H9 (cell line): Measurements from ENCODE around the gene OTUB2. TPM values are rescaled to one million over a fixed set of nuclear protein-coding genes. Genes with fewer than 3 reads are reported as not detected.

Source experiments
- DNase-seq: peaks from one replicate; pipeline ENCODE4 v3.0.0-alpha.2; 2017
- H2AFZ ChIP-seq: one replicate; pipeline ENCODE4 v1.6.1; 2013; ENCODE audit warnings: mild to moderate bottlenecking, low read length, control low read depth, moderate library complexity
- H2AK5ac ChIP-seq: 2 replicates; pipeline ENCODE4 v1.6.1; 2013; ENCODE audit warnings: low read length, control low read depth, mixed read lengths; ENCODE audit not compliant: insufficient read length
- H2BK120ac ChIP-seq: one replicate; pipeline ENCODE4 v1.6.1; 2013; ENCODE audit warnings: low read depth, mild to moderate bottlenecking, low read length, control low read depth, inconsistent platforms; ENCODE audit not compliant: poor library complexity, severe bottlenecking
- H2BK12ac ChIP-seq: 2 replicates; pipeline ENCODE4 v1.6.1; 2013; ENCODE audit warnings: low read length, control low read depth, mixed read lengths, low read depth; ENCODE audit not compliant: insufficient read length
- H2BK15ac ChIP-seq: 2 replicates; pipeline ENCODE4 v1.6.1; 2013; ENCODE audit warnings: low read depth, low read length, control low read depth
- H2BK20ac ChIP-seq: one replicate; pipeline ENCODE4 v1.6.1; 2013; ENCODE audit warnings: low read depth, mild to moderate bottlenecking, low read length, control low read depth, inconsistent platforms; ENCODE audit not compliant: poor library complexity, severe bottlenecking
- H2BK5ac ChIP-seq: 2 replicates; pipeline ENCODE4 v1.6.1; 2013; ENCODE audit warnings: low read length, control low read depth, mixed read lengths; ENCODE audit not compliant: insufficient read length
- H3K14ac ChIP-seq: 2 replicates; pipeline ENCODE4 v1.6.1; 2013; ENCODE audit warnings: low read length, control low read depth; ENCODE audit not compliant: insufficient read depth
- H3K18ac ChIP-seq: 2 replicates; pipeline ENCODE4 v1.6.1; 2013; ENCODE audit warnings: low read depth, mild to moderate bottlenecking, mixed read lengths, low read length, control low read depth; ENCODE audit not compliant: insufficient read length
- H3K23ac ChIP-seq: 2 replicates; pipeline ENCODE4 v1.6.1; 2013; ENCODE audit warnings: low read length, control low read depth, mixed read lengths, low read depth; ENCODE audit not compliant: insufficient read length
- H3K23me2 ChIP-seq: 2 replicates; pipeline ENCODE4 v1.6.1; 2013; ENCODE audit warnings: low read depth, mild to moderate bottlenecking, mixed read lengths, low read length, control low read depth; ENCODE audit not compliant: insufficient read length, poor library complexity, severe bottlenecking
- H3K27ac ChIP-seq: 2 replicates; pipeline ENCODE4 v1.5.1; 2013; ENCODE audit warnings: low read length, control low read depth, mixed read lengths, low read depth; ENCODE audit not compliant: insufficient read length
- H3K27me3 ChIP-seq: 2 replicates; pipeline ENCODE4 v1.6.1; 2013; ENCODE audit warnings: low read length, control low read depth, inconsistent platforms; ENCODE audit not compliant: insufficient read depth
- H3K4ac ChIP-seq: 2 replicates; pipeline ENCODE4 v1.6.1; 2013; ENCODE audit warnings: low read depth, mild to moderate bottlenecking, control low read depth, inconsistent platforms, low read length, moderate library complexity
- H3K4me1 ChIP-seq: 2 replicates; pipeline ENCODE4 v1.6.1; 2013; ENCODE audit warnings: low read length, control low read depth, inconsistent platforms; ENCODE audit not compliant: insufficient read depth
- H3K4me2 ChIP-seq: 2 replicates; pipeline ENCODE4 v1.6.1; 2013; ENCODE audit warnings: low read length, control low read depth, mixed read lengths; ENCODE audit not compliant: insufficient read length, insufficient read depth
- H3K56ac ChIP-seq: 2 replicates; pipeline ENCODE4 v1.6.1; 2013; ENCODE audit warnings: low read depth, mild to moderate bottlenecking, mixed read lengths, low read length, control low read depth; ENCODE audit not compliant: insufficient read length
- H3K79me1 ChIP-seq: 2 replicates; pipeline ENCODE4 v1.6.1; 2013; ENCODE audit warnings: low read depth, mild to moderate bottlenecking, moderate library complexity, low read length, control low read depth, inconsistent platforms; ENCODE audit not compliant: insufficient read depth, poor library complexity, severe bottlenecking
- H3K79me2 ChIP-seq: 2 replicates; pipeline ENCODE4 v1.6.1; 2013; ENCODE audit warnings: low read length, control low read depth, inconsistent platforms; ENCODE audit not compliant: insufficient read depth
- H3K9ac ChIP-seq: 2 replicates; pipeline ENCODE4 v1.6.1; 2013; ENCODE audit warnings: low read length, control low read depth, mixed read lengths; ENCODE audit not compliant: insufficient read length; ENCODE audit errors: extremely low read depth
- H3K9me3 ChIP-seq: one replicate; pipeline ENCODE4 v1.6.1; 2013; ENCODE audit warnings: low read depth, low read length, inconsistent platforms; ENCODE audit not compliant: control insufficient read depth
- H3T11ph ChIP-seq: one replicate; pipeline ENCODE4 v1.6.1; 2013; ENCODE audit warnings: mild to moderate bottlenecking, low read length, control low read depth, inconsistent platforms
- H4K20me1 ChIP-seq: one replicate; pipeline ENCODE4 v1.6.1; 2013; ENCODE audit not compliant: control insufficient read depth, insufficient read length, insufficient read depth
- H4K5ac ChIP-seq: 2 replicates; pipeline ENCODE4 v1.6.1; 2013; ENCODE audit warnings: low read depth, mild to moderate bottlenecking, mixed read lengths, low read length, control low read depth; ENCODE audit not compliant: insufficient read length
- H4K8ac ChIP-seq: replicated peaks from 2 replicates; pipeline ENCODE4 v1.6.1; 2013; ENCODE audit warnings: low read length, control low read depth, mixed read lengths, low read depth; ENCODE audit not compliant: insufficient read length
- H4K91ac ChIP-seq: 2 replicates; pipeline ENCODE4 v1.6.1; 2013; ENCODE audit warnings: low read depth, mild to moderate bottlenecking, moderate library complexity, mixed read lengths, low read length, control low read depth; ENCODE audit not compliant: insufficient read length
- H3K27ac Mint-ChIP-seq, 3 experiments: 2 replicates in 2 of 3; 3 replicates in 1 of 3; pipeline ENCODE4 v1.8.0; 2020 to 2021; ENCODE audit warnings: mixed read lengths in 3 of 3, mild to moderate bottlenecking in 1 of 3, moderate library complexity in 1 of 3
- H3K27me3 Mint-ChIP-seq: 2 replicates; pipeline ENCODE4 v1.8.0; 2021; ENCODE audit warnings: low read depth, mild to moderate bottlenecking, moderate library complexity, mixed read lengths
- H3K36me3 Mint-ChIP-seq, 3 experiments: 2 replicates in 2 of 3; 3 replicates in 1 of 3; pipeline ENCODE4 v1.8.0; 2020 to 2021; ENCODE audit warnings: low read depth in 3 of 3, mixed read lengths in 3 of 3; ENCODE audit not compliant: insufficient read depth in 1 of 3
- H3K4me1 Mint-ChIP-seq, 2 experiments: 2 replicates each; pipeline ENCODE4 v1.8.0; 2020; ENCODE audit warnings: mixed read lengths in 2 of 2
- H3K4me3 Mint-ChIP-seq, 2 experiments: 2 replicates in 1 of 2; 3 replicates in 1 of 2; pipeline ENCODE4 v1.8.0; 2020 to 2021; ENCODE audit warnings: mild to moderate bottlenecking in 2 of 2, mixed read lengths in 2 of 2, moderate library complexity in 1 of 2
- H3K9me3 Mint-ChIP-seq, 2 experiments: 2 replicates in 1 of 2; 3 replicates in 1 of 2; pipeline ENCODE4 v1.8.0; 2020; ENCODE audit warnings: mild to moderate bottlenecking in 2 of 2, mixed read lengths in 2 of 2, moderate library complexity in 1 of 2
- CTCF ChIP-seq: fragments of 200-600 bp; sonication (generic); conservative IDR thresholded peaks from 3 replicates; pipeline ENCODE4 v1.8.0; 2021; ENCODE audit warnings: antibody characterized with exemption, mild to moderate bottlenecking
- WGBS: extraction: QIAGEN DNeasy Blood & Tissue Kit; methylation state at CpG from one replicate; pipeline ENCODE4 v1.1.7; 2013; ENCODE audit warnings: missing lambda C conversion rate, low lambda C conversion rate, mixed read lengths; ENCODE audit not compliant: insufficient read length; ENCODE audit errors: extremely low coverage; 5-methylcytosine and 5-hydroxymethylcytosine counted together
- total RNA-seq: library from RNA; stranded (reverse); gene quantifications from 2 replicates; pipeline ENCODE4 v1.2.1, GENCODE V29; 2021

The OTUB2 gene
- total RNA-seq, 1 experiment from 2014 or later = 3.6 TPM

- H2BK120ac ChIP-seq = no peak overlapping the region
- H3K9ac ChIP-seq = no peak overlapping the region
- Mint-ChIP-seq H3K9me3 (no peaks in the 10 kb centered on the region), H3K27ac (no peak overlapping the region), H3K27me3 (no peaks in the 10 kb centered on the region), H3K4me3 (no peak overlapping the region), H3K4me1 (peaks cover 0 to 5% of the 10 kb centered on the region in 2 experiments; a peak in 3 of 4 replicates), H3K36me3 (peaks cover 0 to 5% (median 1%) of the 10 kb centered on the region in 3 experiments; a peak in 2 of 7 replicates)
- H4K5ac ChIP-seq = no peak overlapping the region
- no peak overlapping the region for H2AFZ ChIP-seq
- H3K79me2 ChIP-seq = no peaks in the 10 kb centered on the region
- no peak overlapping the region for H2AK5ac ChIP-seq
- TF ChIP-seq CTCF = no peak
- no peaks in the 10 kb centered on the region for H3K23me2 ChIP-seq
- H3K4ac ChIP-seq = no peak overlapping the region
- DNase-seq = no peak
- H3K14ac ChIP-seq = no peak overlapping the region
- H3K79me1 ChIP-seq = no peaks in the 10 kb centered on the region
- H2BK20ac ChIP-seq = no peak overlapping the region
- no peaks in the 10 kb centered on the region for H3K9me3 ChIP-seq
- H3K27ac ChIP-seq = no peak overlapping the region
- H3K23ac ChIP-seq = no peak overlapping the region
- H3T11ph ChIP-seq = no peak overlapping the region
- no peak overlapping the region for H3K18ac ChIP-seq
- no peak overlapping the region for H3K56ac ChIP-seq
- H2BK5ac ChIP-seq = no peak overlapping the region
- H3K4me2 ChIP-seq = no peak overlapping the region
- H4K20me1 ChIP-seq = no peaks in the 10 kb centered on the region
- no peak overlapping the region for H4K91ac ChIP-seq
- no peaks in the 10 kb centered on the region for H3K4me1 ChIP-seq
- no peaks in the 10 kb centered on the region for H3K27me3 ChIP-seq
- H2BK12ac ChIP-seq = no peak overlapping the region
- H2BK15ac ChIP-seq = no peak overlapping the region
- H4K8ac ChIP-seq = no peak overlapping the region
- WGBS = no CpG with 5 or more reads among the region's 2 CpGs
Observed at GRCh38 chr14:94093418-94093817, 67.3 kb downstream of the OTUB2 start.
